A549 (cell line): Measurements from ENCODE around the gene ELL2.

Experiments used
- CHD2 ChIP-seq: fragments of 150-350 bp; IDR thresholded peaks from 2 replicates; pipeline ENCODE4 v1.6.1; 2014; ENCODE audit warnings: low read length; ENCODE audit not compliant: partially characterized antibody
- EHMT2 ChIP-seq: fragments of 200-600 bp; sonication (generic); IDR thresholded peaks from 2 replicates; pipeline ENCODE4 v1.6.1; 2016; ENCODE audit warnings: antibody characterized with exemption, low read depth, mild to moderate bottlenecking, moderate library complexity
- MYC ChIP-seq: IDR thresholded peaks from 2 replicates; pipeline ENCODE4 v1.6.1; 2012; ENCODE audit warnings: mild to moderate bottlenecking, inconsistent platforms, low read length, improper control_type of control experiment, borderline replicate concordance

GRCh38 chr5:95872346-95873268 lies 89.0 kb downstream of the ELL2 start:
- TF ChIP-seq MYC: no peak
- no peak for TF ChIP-seq CHD2
- TF ChIP-seq EHMT2: no peak
